H1 (cell line): ENCODE data around the gene DBNDD1. TPM values are rescaled to one million over a fixed set of nuclear protein-coding genes. Genes with fewer than 3 reads are reported as not detected.

ENCODE experiments used
- ASH2L ChIP-seq: fragments of 200-600, 300-600 bp; sonication (generic); IDR thresholded peaks from one replicate; pipeline ENCODE4 v1.7.1; 2017; ENCODE audit warnings: low read length
- BCL11A ChIP-seq, 2 experiments: IDR thresholded peaks; one replicate each; pipeline ENCODE4 v1.6.1; 2011; ENCODE audit warnings: low read depth in 2 of 2, low read length in 2 of 2, mild to moderate bottlenecking in 2 of 2
- HDAC2 ChIP-seq, 2 experiments: fragments of 300-600 bp in 1 of 2; sonication (generic) in 1 of 2; IDR thresholded peaks; 2 replicates each; pipeline ENCODE4 v1.6.1; 2011 to 2012; ENCODE audit warnings: low read depth in 2 of 2, low read length in 2 of 2, mild to moderate bottlenecking in 2 of 2, moderate library complexity in 2 of 2, borderline replicate concordance in 1 of 2, inconsistent platforms in 1 of 2
- POLR2A ChIP-seq, 2 experiments: IDR thresholded peaks; 1 replicate in 1 of 2; 2 replicates in 1 of 2; pipeline ENCODE4 v1.6.1; 2011; ENCODE audit warnings: low read depth in 2 of 2, low read length in 2 of 2, mild to moderate bottlenecking in 2 of 2; ENCODE audit errors: control extremely low read depth in 1 of 2
- polyA plus RNA-seq, 7 experiments: library from polyadenylated mRNA; depleted of rRNA in 3 of 7; stranded (reverse) in 5 of 7; unstranded in 2 of 7; fragments of >200 nt in 5 of 7; fragments of 200-250 nt in 2 of 7; gene quantifications; 1 replicate in 5 of 7; 2 replicates in 1 of 7; 4 replicates in 1 of 7; pipeline versions ENCODE4 v1.2.1 to v1.2.3, GENCODE V29; 2011 to 2013; ENCODE audit warnings: missing spikeins in 2 of 7, mixed read lengths in 2 of 7
- total RNA-seq: library from RNA; stranded (reverse); fragmentation: NEBNext Ultra II Directional; extraction: Animal tissue kit (Norgen Biotek cat#: 25700); gene quantifications from 2 replicates; pipeline ENCODE4 v1.2.1, GENCODE V29; 2021

The DBNDD1 gene
- total and polyA plus RNA-seq, 2 of the 8 experiments (the other 6 are each of a cell fraction or from before 2014, with no cell fraction given), result 69.9 to 92.6 TPM

DNA sequence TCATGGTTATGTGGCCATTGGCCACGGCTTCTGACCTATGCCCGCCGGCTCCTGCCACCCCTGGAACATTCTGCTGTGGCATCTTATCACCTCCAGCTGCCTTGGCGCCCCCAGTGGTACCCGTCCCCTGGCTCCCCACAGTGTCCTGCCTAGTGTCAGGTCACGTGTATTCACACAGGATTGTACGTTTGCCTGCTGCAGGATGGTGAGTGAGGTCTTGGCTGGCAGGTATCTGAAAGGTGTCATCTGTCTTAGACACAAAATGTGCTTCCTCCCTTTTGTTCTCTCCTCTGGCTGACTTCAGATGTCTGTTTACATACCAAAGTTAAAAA lies 24.9 kb downstream of the DBNDD1 start (continued):
- TF ChIP-seq ASH2L (no peak), POLR2A (IDR thresholded peaks at IDR 0.05; ENCODE audit: control extremely low read depth in 1 of 2, low read depth in 2 of 2, low read length in 2 of 2) (no peak), HDAC2 (IDR thresholded peaks at IDR 0.05; ENCODE audit: borderline replicate concordance in 1 of 2, low read depth in 2 of 2, low read length in 2 of 2) (no peak), BCL11A (IDR thresholded peaks at IDR 0.05; ENCODE audit: low read depth in 2 of 2, low read length in 2 of 2) (no peak)
